GM19240 (cell line): Measurements from ENCODE around the gene MED29.
A peak's percentile ranks its signal among the peaks of the same experiment; 100 is the strongest.

Experiments
- DNase-seq: peaks from one replicate; pipeline ENCODE4 v3.0.0; 2011; ENCODE audit warnings: low spot score; ENCODE audit not compliant: insufficient read length

Gene MED29, protein sequence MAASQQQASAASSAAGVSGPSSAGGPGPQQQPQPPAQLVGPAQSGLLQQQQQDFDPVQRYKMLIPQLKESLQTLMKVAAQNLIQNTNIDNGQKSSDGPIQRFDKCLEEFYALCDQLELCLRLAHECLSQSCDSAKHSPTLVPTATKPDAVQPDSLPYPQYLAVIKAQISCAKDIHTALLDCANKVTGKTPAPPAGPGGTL

DNA sequence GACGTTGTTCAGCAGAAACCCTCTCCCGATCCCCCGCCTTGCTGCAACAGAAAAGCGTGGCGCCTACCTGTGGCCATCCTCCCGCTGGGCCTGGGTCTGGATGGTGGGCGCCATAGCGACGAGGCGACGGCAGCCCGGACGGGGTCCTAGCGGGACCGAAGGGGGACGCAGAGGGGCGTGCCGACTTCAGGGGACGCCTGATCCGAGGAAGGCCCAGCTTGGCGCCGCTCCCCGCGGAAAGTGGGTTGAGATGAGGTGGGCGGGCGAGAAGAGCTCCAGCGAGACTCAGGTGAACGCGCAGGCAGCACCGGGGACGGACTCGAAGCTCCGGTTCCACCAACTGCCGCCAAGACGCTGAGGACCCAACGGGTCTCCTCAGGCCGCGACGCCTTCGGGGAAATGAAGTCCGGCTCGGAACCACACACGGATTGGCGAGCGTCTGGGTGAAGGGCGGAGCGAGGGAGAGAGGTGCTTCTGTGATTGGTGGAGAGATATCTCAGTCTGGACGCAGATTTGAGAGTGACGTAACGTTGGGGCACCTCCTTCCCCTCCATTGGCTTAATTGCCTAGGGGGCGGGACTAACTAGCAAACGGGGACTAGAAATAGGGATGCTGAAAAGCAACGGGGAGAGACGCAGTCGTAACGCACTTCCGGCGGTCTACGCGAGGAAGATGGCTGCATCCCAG is at the start of gene MED29, which contains the start of gene PAF1:
Gene MED29 (plus strand): TSS at position 628 of the 687 bp plus-strand sequence. CDS start 45 bp downstream, at position 673.
Gene PAF1 (minus strand): TSS at position 356 of the 687 bp plus-strand sequence. CDS start 242 bp downstream, at position 114.
- DNase-seq: peak; percentile 99

DNA sequence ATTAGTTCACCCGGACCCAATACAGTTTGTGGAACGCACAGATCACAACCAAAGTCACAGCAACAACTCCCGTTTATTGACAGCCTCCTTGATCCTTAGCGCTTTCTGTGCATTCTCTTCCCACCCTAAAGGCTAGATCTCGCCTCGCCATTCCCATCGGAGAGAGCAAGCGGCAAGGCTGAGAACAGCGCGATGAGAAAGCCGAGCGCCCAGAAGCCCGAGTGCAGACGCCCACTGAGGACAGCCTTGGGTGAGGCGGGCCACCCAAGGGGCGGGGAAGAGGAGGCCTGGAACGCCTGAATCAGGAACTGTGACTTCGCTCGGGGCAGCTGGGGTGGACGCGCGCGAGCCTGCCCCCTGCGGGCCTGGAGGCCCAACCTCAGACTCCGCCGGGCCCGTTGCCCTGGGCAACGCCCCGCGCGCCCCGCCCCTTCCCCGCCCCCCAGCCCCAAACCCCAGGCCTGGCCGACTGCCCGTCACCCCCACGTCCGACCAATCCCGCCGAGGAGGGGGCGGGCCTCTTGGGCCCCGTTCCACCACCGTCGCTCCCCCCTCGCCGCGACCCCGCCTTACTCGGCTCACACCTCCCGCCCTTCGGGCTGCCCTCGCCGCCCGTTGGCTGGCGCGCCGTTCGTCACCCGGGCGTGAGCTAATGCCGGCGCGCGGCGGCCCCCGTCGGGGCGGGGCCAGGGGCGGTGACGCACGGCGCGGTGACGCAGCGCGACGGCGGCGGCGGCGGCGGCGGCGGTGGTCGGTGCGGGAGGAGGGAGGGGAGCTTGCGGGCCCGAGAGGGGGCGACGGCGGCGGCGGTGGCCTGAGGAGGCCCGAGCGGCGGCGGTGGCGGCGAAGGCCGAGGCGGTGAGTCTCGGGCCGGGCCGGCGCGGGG is 49.2 kb upstream of the MED29 start, which contains the start of gene SAMD4B:
Gene SAMD4B (plus strand): TSS at position 703 of the 886 bp plus-strand sequence. CDS start 14,473 bp downstream, outside the sequence.
- DNase-seq: peak; percentile 94

DNA sequence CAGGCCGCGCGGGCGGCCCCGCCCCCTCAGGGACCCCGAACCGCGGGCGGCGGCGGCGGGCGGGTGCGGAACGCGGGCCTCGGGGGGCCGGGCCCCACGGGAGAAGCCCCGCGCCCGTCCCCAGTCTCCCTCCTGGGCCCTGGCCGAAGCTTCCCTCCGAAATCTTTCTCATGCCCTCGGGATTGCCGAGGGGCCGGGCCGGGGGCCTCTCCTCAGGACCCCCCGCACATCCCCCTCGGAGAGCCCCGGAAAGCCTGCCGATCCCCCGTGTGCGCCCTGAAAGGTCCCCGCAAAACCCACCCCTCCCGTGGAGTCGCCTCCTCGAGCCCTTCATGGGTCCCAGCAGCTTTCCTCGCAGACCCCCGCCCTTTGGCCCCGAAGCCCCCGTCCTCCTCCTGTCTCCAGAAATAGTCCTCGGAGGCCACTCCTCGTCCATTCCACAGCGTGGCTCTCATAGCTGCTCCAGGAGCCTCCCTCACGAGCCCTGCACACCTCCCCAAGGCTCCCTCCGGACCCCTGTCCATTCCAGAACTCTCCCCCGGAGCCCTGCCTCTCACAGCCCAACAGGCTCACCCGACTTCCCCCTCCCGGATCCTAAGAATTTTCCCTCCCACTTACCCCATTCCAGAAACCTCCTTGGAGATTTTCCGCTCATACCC is 48.4 kb upstream of the MED29 start:
- no peak for DNase-seq

DNA sequence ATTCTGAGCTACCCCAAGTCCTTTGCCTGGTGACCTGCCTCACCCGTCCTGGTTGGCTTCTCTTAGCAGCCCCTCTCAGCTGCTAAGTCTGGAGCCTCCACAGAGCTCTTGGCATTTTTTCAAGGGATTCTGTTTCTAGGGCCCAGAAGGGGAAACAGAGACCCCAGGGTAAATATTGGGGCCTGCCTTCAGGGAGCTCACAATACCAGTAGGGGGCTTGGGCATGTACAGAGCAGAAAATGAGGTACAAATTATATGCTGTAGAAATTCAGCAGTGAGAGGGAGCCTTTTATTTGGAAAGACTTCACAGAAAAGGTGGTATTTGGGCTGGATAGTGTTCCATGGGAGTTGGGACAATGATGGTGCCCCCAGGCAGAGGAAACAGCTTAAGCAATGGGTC is 45.2 kb upstream of the MED29 start:
- DNase-seq: no peak

DNA sequence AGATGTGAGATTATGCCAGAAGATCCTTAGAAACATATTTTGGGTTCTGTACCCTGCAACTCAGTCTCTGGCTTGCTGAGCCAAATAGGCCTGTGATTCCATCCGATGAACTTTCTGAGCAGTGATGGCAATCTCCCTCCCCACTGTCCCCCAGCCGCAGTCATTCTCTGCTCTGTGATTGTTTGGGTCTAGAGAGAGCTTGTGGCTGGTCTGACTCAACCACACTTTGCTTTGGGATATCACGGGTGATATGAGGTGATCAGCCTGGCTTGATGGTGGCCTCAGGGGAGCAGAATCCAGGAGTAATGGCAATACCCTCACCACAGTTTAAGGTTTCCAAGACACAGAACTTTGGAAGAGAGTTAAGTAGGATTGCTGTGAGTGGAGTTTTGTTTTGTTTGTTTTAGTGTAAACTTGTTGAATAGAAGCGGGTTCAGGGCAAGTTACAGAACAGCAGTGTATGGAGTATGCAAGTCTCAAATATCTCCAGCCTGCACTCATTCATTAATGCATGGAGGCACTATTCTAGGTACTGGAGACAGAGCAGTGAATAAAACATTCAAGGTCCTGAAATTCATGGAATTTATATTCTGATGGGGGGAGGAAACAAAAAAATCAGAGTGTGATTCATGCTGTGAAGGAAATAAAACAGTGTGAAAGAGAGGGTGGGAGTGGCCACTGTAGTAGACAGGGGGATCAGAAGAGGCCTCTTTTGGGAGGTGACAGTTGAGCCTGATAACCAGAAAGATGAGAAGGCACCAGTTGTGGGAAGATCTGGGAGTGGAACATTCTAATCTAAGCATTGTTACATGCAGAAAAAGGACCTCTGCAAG is 43.6 kb upstream of the MED29 start:
- no peak for DNase-seq

DNA sequence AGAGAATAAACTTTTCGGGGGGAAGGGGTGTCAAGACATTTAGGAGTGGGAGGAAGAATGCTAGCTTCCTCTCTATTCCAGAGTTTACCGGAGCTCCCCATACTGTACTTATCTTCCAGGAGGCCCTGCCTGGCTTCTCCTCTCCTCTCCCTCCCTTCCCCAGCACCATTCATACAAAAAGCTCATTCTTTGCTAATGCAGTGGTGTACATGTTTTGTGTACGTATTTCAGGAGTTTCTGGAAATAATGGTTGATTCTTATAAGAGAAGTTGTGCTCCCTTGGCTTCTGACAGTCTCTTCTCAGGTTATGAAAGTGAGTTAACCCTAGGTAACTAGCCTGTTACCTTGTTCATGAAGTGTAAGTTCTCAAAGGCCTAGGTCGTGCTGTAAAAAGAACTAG is 41.9 kb upstream of the MED29 start:
- no peak for DNase-seq

DNA sequence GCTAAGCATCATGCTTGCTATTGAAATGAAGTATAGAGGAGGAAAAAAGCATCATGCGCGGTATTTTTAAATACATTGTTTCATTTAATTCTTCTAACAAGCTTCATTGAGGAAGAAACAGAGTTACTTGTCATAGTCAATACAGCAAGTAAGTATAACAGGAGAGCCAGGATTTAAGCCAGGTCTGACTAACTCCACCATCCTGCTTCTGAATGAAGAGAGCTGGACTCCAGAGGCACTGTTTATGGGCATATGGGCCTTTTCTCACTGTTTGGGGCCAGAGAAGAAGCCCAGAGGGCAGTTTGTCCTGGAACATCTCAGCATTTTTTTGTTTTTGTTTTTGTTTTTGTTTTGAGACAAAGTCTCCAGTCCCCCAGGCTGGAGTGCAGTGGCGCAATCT is 41.0 kb upstream of the MED29 start:
- DNase-seq: no peak

DNA sequence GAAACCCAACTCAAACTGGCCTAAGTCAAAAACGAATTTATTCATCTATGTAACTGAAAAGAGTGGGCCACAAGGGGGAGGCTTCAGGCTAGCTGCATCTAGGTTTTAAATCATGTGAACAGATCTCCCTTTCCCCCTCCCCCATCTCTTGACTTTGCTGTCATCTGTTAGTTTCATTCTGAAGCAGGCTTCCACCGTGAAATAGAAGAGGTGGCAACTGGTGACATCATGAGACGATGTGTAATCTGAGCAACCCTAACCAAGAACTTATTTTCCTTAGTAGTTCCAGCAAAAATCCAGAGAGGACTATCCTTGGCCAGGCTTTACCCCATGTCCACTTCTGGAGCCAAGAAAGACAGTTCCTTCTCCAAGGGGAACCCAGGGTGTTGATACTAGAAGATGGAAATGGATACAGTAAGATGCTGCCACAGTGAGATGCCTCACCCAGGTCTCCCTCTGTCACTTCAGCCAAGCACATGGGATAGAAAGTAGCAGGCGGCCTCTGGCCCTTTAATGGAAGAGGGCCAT is 39.6 kb upstream of the MED29 start:
- DNase-seq: peak; percentile 86

DNA sequence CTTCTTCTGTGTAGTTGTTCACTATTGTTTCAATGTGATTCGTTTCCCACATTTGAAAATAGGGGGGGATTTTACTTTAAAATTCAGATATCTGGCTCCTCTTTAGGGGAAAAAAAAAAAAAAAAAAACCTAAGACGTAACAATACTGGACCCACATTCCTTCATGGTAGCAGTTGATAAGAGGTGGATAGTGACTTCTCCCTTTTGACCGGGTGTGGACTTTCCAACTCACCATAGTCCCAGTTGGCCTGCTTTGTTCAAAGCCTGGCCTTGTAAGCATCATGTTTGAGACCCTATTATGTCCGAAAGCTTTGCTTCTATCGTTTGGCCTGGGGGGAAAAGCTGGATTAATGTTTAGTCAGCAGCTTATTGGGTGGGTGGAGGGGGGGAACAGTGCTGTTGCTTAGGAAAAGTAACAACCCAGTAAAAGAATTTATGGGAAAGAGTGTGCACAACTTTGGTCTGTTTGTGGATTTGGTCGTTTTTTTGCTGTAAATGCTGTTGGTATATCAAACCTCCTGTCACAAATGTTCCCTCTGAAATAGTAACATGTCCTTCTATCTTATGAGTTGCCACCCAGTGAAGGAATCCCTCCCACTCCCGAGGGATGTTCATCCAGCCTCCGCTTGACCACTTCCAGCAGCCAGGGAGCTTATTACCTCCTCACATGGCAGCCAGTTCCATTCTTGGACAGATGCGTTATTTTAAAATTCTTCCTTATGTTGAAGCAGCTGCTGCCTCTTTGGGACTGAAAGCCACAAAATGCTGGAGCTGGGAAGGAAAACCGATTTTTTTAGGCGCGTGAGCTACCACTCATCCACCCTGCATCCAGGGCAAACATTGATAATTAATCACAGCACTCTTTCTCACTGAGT is 38.6 kb upstream of the MED29 start:
- no peak for DNase-seq

DNA sequence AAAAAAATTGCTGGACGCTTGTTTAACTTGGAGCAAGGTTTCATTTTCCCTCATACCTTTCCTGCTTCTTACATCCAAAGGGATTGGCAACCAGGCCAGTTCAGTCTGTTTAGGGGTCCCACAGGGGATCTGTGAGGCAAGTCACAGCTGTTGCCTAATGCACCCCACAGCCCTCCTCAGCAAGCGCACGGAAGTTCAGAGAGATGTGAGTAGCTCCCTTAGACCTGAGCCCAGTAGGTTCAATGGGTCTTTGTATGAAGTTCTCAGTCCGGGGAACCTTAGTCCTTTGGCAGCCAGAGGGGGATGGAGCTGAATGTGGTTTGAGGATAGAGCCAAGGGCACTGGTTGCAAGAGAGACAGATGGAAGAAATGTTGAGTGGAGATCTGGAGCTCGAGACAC is 35.9 kb upstream of the MED29 start:
- no peak for DNase-seq

DNA sequence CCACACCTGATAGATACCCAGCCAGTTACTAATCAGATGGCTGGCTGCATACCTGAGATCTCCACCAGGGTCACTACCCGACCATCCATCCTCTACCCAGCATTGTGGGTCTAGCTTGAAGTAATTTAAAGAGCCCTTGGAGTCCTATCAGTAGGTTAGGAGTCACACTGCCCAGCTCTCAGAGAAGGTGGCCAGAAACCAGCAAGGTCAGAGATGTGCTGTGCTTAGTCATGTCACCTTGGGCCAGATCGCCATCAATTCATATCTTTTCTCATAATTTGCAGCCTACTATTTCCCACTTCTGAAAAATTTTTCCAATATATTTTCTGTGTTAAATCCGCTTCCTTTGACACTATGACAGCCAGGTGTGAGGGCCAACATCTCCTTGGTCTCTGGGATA is 35.1 kb upstream of the MED29 start:
- no peak for DNase-seq

DNA sequence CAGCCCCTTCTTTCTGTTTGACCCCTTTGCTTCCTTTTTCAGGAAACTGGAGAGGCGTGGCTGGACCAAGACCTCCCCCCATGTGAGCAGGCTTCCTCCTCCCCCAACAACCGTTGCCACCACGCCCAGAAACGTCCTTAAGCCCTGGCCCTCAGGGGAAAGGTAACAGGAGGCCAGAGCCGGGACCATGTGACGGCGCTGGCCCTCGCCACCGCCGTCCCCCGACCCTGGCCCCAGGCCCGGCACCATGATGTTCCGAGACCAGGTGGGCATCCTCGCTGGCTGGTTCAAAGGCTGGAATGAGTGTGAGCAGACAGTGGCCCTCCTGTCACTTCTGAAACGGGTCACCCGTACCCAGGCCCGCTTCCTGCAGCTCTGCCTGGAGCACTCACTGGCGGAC is 34.5 kb upstream of the MED29 start:
- DNase-seq: no peak

DNA sequence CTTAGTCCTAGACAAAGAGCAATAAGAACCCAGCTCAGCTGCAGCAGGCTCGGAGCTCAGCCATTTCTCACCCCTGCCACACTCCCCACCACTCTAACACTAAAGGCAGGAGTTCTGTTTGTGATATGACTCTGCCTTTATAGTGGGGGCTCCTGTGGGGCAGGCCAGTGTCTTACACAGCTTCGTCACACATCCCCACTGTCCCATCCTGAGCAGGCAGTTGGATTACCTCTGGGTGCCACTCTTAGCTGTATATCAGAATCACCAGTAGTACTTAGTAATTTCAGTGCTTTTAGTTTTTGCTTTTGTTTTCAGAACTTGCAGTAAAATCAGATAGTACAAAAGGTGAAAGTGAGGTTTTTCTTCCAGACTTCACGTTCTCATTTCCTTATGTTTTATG is 32.2 kb upstream of the MED29 start:
- no peak for DNase-seq

DNA sequence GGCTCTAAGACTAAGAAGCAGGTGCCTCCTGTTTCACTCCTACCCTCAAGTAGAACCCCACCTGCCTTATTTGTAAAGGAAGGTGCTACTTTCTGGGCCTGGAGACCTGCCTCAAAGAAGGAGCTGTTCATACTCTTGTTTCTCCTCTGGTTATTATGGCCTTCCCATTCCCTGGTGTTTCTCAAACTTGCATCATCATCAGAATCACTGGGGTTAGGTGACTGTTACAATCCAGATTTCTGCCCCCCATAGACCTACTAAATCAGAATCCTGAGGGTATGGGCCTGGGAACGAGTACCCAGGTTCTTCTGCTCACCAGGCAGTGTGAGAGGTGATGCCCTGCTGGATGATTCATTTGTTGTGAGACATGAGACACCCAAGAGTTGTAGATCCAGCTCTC is 30.6 kb upstream of the MED29 start:
- no peak for DNase-seq

DNA sequence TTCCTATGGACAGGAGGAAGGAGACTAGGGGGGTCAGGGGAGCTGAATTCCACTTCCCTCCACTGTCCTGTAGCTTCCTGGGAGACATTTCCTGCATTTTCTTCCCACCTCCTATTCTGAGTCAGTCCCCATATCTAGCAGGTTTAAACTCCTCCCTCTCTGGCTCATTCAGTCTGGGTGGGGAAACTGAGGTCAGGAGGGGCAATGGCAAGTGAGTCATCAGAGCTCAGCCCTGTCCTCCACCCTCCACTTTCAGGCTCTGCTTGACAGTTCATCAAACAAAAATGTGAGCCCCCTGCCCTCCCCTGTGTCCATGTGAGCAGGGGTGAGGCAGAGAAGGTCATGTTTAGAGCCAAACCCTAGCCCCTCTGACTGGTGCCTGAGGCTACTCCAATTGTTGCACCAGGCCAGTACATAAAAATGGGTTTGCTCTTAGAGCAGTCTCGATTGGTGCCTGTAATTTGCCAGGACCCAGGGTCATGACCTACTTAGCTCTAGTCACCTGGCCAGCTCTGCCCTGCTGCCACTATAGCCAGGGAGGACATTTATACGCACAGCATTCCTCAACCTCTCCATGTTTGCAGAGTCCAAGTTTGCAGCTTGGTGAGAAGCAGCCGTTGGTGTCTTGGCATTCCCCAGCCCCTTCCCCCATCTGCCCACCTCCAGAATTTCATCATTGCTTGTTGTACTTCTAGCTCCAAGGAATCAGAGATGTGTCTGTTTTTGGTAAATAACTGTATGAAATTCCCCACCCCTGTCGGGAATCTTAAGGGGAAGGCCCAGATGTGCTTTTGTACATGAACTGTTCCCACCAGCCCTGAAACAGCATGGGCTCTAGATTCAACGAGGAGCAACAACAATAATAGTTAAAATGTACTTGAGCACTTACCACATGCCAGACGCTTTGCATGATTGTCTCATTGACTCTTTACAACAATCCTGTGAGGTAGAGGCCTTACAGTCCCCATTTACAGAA is 28.2 kb upstream of the MED29 start:
- DNase-seq: no peak

DNA sequence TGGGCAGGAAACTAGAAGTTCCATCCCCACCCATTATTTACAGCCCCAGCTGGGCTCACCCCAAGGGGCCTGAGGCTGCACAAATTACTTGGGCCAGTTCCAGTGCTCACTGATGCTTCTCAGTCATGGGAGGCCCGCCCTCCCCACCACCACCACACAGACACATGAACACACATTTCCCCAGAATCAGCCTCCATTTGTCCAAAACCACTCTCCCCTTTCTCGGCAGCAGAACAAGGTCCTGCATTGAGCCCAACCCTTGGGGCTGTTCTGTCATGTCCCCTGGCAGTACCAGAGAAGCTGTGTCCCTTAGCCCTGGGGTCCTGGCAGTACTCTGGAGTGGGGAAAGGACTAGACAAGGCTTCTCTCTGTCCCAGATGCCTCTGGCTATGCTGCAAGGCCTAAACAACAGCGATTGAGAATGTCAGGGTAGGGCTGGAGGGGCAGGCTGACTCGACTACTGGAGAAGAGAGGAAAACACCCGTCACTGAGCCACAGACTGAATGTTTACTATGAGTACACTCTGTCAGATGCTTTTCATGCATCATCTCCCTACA is 27.2 kb upstream of the MED29 start:
- DNase-seq: no peak

DNA sequence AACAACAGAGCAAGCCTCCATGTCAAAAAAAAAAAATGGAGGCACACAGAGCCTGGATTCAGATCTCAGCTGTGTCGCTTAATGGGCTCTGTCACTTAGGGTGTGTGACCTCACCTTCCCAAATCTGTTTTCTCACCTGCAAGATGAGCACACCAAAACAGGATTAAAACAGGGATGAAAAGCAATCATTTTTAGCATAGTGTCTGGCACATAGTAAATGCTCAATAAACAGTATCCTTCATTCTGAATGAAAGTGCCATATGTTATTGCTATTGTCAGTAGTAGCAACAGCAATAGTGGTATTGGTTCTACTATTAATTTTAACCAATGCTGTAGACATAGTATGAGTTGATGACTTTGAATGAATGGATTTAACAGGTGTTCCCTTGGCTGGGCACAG is 25.6 kb upstream of the MED29 start:
- DNase-seq: no peak

DNA sequence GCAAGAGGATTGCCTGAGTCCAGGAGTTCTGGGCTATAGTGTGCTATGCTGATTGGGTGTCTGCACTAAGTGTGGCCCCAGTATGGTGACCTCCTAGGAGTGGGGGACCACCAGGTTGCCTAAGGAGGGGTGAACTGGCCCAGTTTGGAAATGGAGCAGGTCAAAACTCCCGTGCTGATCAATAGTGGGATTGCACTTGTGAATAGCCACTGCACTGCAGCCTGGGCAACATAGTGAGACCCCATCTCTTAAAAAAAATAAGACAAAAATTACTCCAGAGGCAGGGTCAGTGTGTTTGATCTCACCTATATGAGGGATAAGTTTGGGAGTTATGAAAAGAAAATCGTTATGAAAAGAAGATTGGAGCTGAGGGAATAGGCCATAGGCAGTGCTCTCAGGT is 22.0 kb upstream of the MED29 start:
- DNase-seq: no peak
